SK-N-SH (cell line): Measurements from ENCODE around the gene CYP2S1. TPM values are rescaled to one million over a fixed set of nuclear protein-coding genes. Genes with fewer than 3 reads are reported as not detected.

Experiments used
- CTCF ChIA-PET: fragments of 300-600, 350-600 bp; formaldehyde crosslinking; extraction: SDS; loops from one replicate; lab custom pipeline; 2021; lab: Yijun Ruan, JAX
- POLR2A ChIA-PET: fragments of 350-600 bp; sonication (Branson Sonifier 250); formaldehyde crosslinking; extraction: SDS; loops from one replicate; lab custom pipeline; 2020; ENCODE audit warnings: antibody characterized with exemption, inconsistent platforms; lab: Yijun Ruan, JAX
- DNase-seq: peaks from one replicate; pipeline ENCODE4 v3.0.0; 2012
- H2AFZ ChIP-seq: fragments of 200-600 bp; sonication (generic); 2 replicates; pipeline ENCODE4 v1.8.1; 2016; ENCODE audit warnings: antibody characterized with exemption, mild to moderate bottlenecking, low read depth
- H3F3A ChIP-seq: fragments of 200-600 bp; sonication (generic); replicated peaks from 2 replicates; pipeline ENCODE3; 2016; ENCODE audit warnings: antibody characterized with exemption, mild to moderate bottlenecking; ENCODE audit not compliant: insufficient read depth
- H3K27ac ChIP-seq, 2 experiments: fragments of 200-500 bp in 1 of 2; fragments of 200-600 bp in 1 of 2; sonication (Bioruptor generic) in 1 of 2; sonication (generic), shearing (Covaris generic) in 1 of 2; 2 replicates each; pipeline versions ENCODE4 v1.5.1 to v1.6.1; 2014 to 2016; ENCODE audit warnings: low read depth in 2 of 2, inconsistent platforms in 1 of 2, low read length in 1 of 2, mild to moderate bottlenecking in 1 of 2, mixed read lengths in 1 of 2
- H3K27me3 ChIP-seq: fragments of 200-600 bp; sonication (generic), shearing (Covaris generic); 2 replicates; pipeline ENCODE4 v1.6.1; 2016; ENCODE audit warnings: mixed run types; ENCODE audit not compliant: insufficient read depth
- H3K36me3 ChIP-seq, 2 experiments: fragments of 200-500 bp in 1 of 2; fragments of 200-600 bp in 1 of 2; sonication (Bioruptor generic) in 1 of 2; sonication (generic) in 1 of 2; replicated peaks in 1 of 2; 2 replicates each; pipeline versions ENCODE3 to v1.5.1; 2014 to 2016; ENCODE audit warnings: low read length in 1 of 2, mild to moderate bottlenecking in 1 of 2; ENCODE audit not compliant: insufficient read depth in 2 of 2, control insufficient read depth in 1 of 2
- H3K4me1 ChIP-seq, 2 experiments: fragments of 200-500 bp in 1 of 2; fragments of 200-600 bp in 1 of 2; sonication (Bioruptor generic) in 1 of 2; sonication (generic), shearing (Covaris generic) in 1 of 2; 2 replicates each; pipeline versions ENCODE4 v1.5.1 to v1.6.1; 2014 to 2016; ENCODE audit warnings: low read depth in 1 of 2, low read length in 1 of 2, mixed run types in 1 of 2; ENCODE audit not compliant: insufficient read depth in 2 of 2, control insufficient read depth in 1 of 2
- H3K4me2 ChIP-seq: fragments of 200-600 bp; sonication (generic), shearing (Covaris generic); 2 replicates; pipeline ENCODE4 v1.6.1; 2017; ENCODE audit warnings: mixed run types
- H3K4me3 ChIP-seq, 2 experiments: fragments of 200-500 bp in 1 of 2; fragments of 200-600 bp in 1 of 2; sonication (Bioruptor generic) in 1 of 2; sonication (generic), shearing (Covaris generic) in 1 of 2; 2 replicates each; pipeline versions ENCODE4 v1.5.1 to v1.8.1; 2014 to 2016; ENCODE audit warnings: low read depth in 2 of 2, inconsistent platforms in 1 of 2, low read length in 1 of 2, mild to moderate bottlenecking in 1 of 2, mixed read lengths in 1 of 2, moderate library complexity in 1 of 2
- H3K79me2 ChIP-seq: fragments of 200-600 bp; sonication (generic); 2 replicates; pipeline ENCODE4 v1.8.1; 2017; ENCODE audit warnings: mild to moderate bottlenecking; ENCODE audit not compliant: insufficient read depth
- H3K9ac ChIP-seq: fragments of 200-600 bp; sonication (generic); 2 replicates; pipeline ENCODE4 v1.6.1; 2017; ENCODE audit warnings: mixed run types
- H3K9me2 ChIP-seq: fragments of 200-600 bp; sonication (generic); 2 replicates; pipeline ENCODE4 v1.6.1; 2017; ENCODE audit warnings: mixed run types
- H3K9me3 ChIP-seq: fragments of 200-600 bp; sonication (generic); 2 replicates; pipeline ENCODE4 v1.6.1; 2017; ENCODE audit warnings: mixed run types, mild to moderate bottlenecking, moderate library complexity
- H4K20me1 ChIP-seq: fragments of 200-600 bp; sonication (generic); 2 replicates; pipeline ENCODE4 v1.6.1; 2017; ENCODE audit warnings: mild to moderate bottlenecking, mixed run types; ENCODE audit not compliant: insufficient read depth
- CHD2 ChIP-seq: fragments of 150-350 bp; IDR thresholded peaks from 2 replicates; pipeline ENCODE4 v1.6.1; 2018; ENCODE audit warnings: low read length; ENCODE audit not compliant: partially characterized antibody
- EZH2phosphoT487 ChIP-seq: fragments of 200-600 bp; sonication (generic); IDR thresholded peaks from 2 replicates; pipeline ENCODE4 v1.6.1; 2017; ENCODE audit warnings: low read depth, mixed run types, mild to moderate bottlenecking, antibody characterized with exemption, moderate library complexity, borderline replicate concordance
- FOXM1 ChIP-seq: IDR thresholded peaks from 2 replicates; pipeline ENCODE4 v1.4.0; 2012; ENCODE audit warnings: low read depth, mild to moderate bottlenecking
- GATA2 ChIP-seq: sonication (generic); formaldehyde crosslinking; IDR thresholded peaks from 2 replicates; pipeline ENCODE4 v1.5.0; 2020; ENCODE audit warnings: mild to moderate bottlenecking, missing genetic modification reagents
- JUND ChIP-seq: IDR thresholded peaks from 2 replicates; pipeline ENCODE4 v1.4.0; 2012
- MEF2A ChIP-seq: IDR thresholded peaks from 2 replicates; pipeline ENCODE4 v1.4.0; 2012; ENCODE audit warnings: low read depth, borderline replicate concordance
- MXI1 ChIP-seq: IDR thresholded peaks from 2 replicates; pipeline ENCODE4 v1.6.1; 2012; ENCODE audit warnings: mild to moderate bottlenecking, low read depth, low read length, improper control_type of control experiment
- NRF1 ChIP-seq: IDR thresholded peaks from 2 replicates; pipeline ENCODE4 v1.6.1; 2012; ENCODE audit warnings: low read depth, mild to moderate bottlenecking, low read length
- PBX3 ChIP-seq: IDR thresholded peaks from 2 replicates; pipeline ENCODE4; 2012
- RAD21 ChIP-seq: IDR thresholded peaks from 2 replicates; pipeline ENCODE4 v1.6.1; 2012; ENCODE audit warnings: mild to moderate bottlenecking, low read length
- RCOR1 ChIP-seq: fragments of 150-350 bp; IDR thresholded peaks from 2 replicates; pipeline ENCODE4 v1.6.1; 2017; ENCODE audit warnings: antibody characterized with exemption, low read length
- RXRA ChIP-seq: IDR thresholded peaks from 2 replicates; pipeline ENCODE4 v1.4.0; 2012; ENCODE audit warnings: low read depth, mild to moderate bottlenecking, borderline replicate concordance
- SIN3A ChIP-seq: IDR thresholded peaks from 2 replicates; pipeline ENCODE4 v1.6.1; 2012; ENCODE audit warnings: low read depth, mild to moderate bottlenecking, low read length, moderate library complexity, borderline replicate concordance
- SMC3 ChIP-seq: IDR thresholded peaks from 2 replicates; pipeline ENCODE4 v1.6.1; 2012; ENCODE audit warnings: low read depth, low read length, improper control_type of control experiment
- TEAD4 ChIP-seq: IDR thresholded peaks from 2 replicates; pipeline ENCODE4 v1.4.0; 2012; ENCODE audit warnings: mild to moderate bottlenecking, borderline replicate concordance; ENCODE audit not compliant: insufficient read depth
- USF1 ChIP-seq: IDR thresholded peaks from 2 replicates; pipeline ENCODE4 v1.4.0; 2012; ENCODE audit warnings: low read depth, borderline replicate concordance
- USF2 ChIP-seq: fragments of 150-350 bp; IDR thresholded peaks from 2 replicates; pipeline ENCODE4 v1.6.1; 2017; ENCODE audit warnings: antibody characterized with exemption, low read length, low read depth, borderline replicate concordance
- ZBTB33 ChIP-seq: IDR thresholded peaks from 2 replicates; pipeline ENCODE4 v1.4.0; 2012; ENCODE audit warnings: low read depth, borderline replicate concordance
- WGBS: methylation state at CpG from one replicate; pipeline ENCODE4 v1.1.6; 2017; ENCODE audit warnings: low lambda C conversion rate; 5-methylcytosine and 5-hydroxymethylcytosine counted together
- polyA plus RNA-seq, 3 experiments: library from polyadenylated mRNA; depleted of rRNA; stranded (reverse); fragments of >200 nt; gene quantifications; 2 replicates each; pipeline ENCODE4 v1.2.3, GENCODE V29; 2012

CYP2S1 gene
- polyA plus RNA-seq, 1 of the 3 experiments (the other 2 are of a cell fraction) = 0.67 TPM

- TF ChIP-seq CHD2 (no peak), NRF1 (no peak), MEF2A (no peak), TEAD4 (no peak), PBX3 (no peak), USF1 (no peak), SIN3A (no peak)
These were observed 56.8 kb downstream of the CYP2S1 start (continued) for GRCh38 chr19:41249707-41250423.

- Histone ChIP-seq H3K9me3 (no peaks in the 10 kb centered on the region), H3K9ac (no peak overlapping the region), H3K4me2 (no peak overlapping the region), H3K36me3 (peaks cover 41 to 78% of the 10 kb centered on the region in 2 experiments), H3F3A (peaks cover 60% of the 10 kb centered on the region), H4K20me1 (no peaks in the 10 kb centered on the region), H3K27ac (no peak overlapping the region), H3K4me3 (no peak overlapping the region), H2AFZ (no peak overlapping the region), H3K27me3 (no peaks in the 10 kb centered on the region), H3K4me1 (no peaks in the 10 kb centered on the region), H3K79me2 (peaks cover 17% of the 10 kb centered on the region; the same call in 1 of the 2 replicates), H3K9me2 (no peaks in the 10 kb centered on the region)
- no peak for DNase-seq
- ChIA-PET CTCF (interaction anchor here (2.4 kb wide), 1 partner anchor 9 kb away, joined by 8 read pairs; no protein-coding TSS in a partner anchor), POLR2A (no interaction called here)
- TF ChIP-seq JUND = no peak
- TF ChIP-seq SIN3A = no peak
- TF ChIP-seq MXI1 = no peak
- TF ChIP-seq ZBTB33 = no peak
- no peak for TF ChIP-seq FOXM1
- 87% methylated on average over 6 of the region's 6 CpGs for WGBS
These were observed 60.6 kb downstream of the CYP2S1 start for GRCh38 chr19:41253660-41254059.

- Histone ChIP-seq H3K27ac (no peak overlapping the region; a peak in 1 of 4 replicates), H3K4me1 (no peaks in the 10 kb centered on the region), H3F3A (peaks cover 68% of the 10 kb centered on the region), H3K9ac (no peak overlapping the region), H3K9me2 (no peaks in the 10 kb centered on the region), H3K27me3 (no peaks in the 10 kb centered on the region), H2AFZ (no peak overlapping the region), H3K36me3 (peaks cover 47 to 82% of the 10 kb centered on the region in 2 experiments), H3K4me3 (no peak overlapping the region), H3K4me2 (no peak overlapping the region), H3K79me2 (peaks cover 17% of the 10 kb centered on the region; the same call in 1 of the 2 replicates), H4K20me1 (no peaks in the 10 kb centered on the region), H3K9me3 (no peaks in the 10 kb centered on the region)
- ChIA-PET POLR2A (no interaction called here), CTCF (no interaction called here)
- TF ChIP-seq SMC3 (no peak), EZH2phosphoT487 (no peak), RXRA (no peak), RCOR1 (no peak), CHD2 (no peak), USF2 (no peak), RAD21 (no peak), GATA2 (CRISPR knock-in tag) (no peak)
- no peak for DNase-seq
These were observed 62.2 kb downstream of the CYP2S1 start for GRCh38 chr19:41255171-41255570.
